GM23338 (cell line): ENCODE results near the gene EXOC4. TPM values are rescaled to one million over a fixed set of nuclear protein-coding genes. Genes with fewer than 3 reads are reported as not detected.

ENCODE experiments used
- ATAC-seq: fragments of 200-7000 bp; cut with Tn5 transposase; 3 replicates; pipeline ENCODE4 v1.9.1; 2020
- DNase-seq: peaks from one replicate; pipeline ENCODE4 v3.0.0-alpha.2; 2015; ENCODE audit warnings: low spot score
- H2AFZ ChIP-seq: fragments of 200-600 bp; sonication (generic); 2 replicates; pipeline ENCODE4 v1.8.0; 2016; ENCODE audit warnings: antibody characterized with exemption, mild to moderate bottlenecking, moderate library complexity
- H3F3A ChIP-seq: fragments of 200-600 bp; sonication (generic); replicated peaks from 2 replicates; pipeline ENCODE4 v1.8.0; 2017; ENCODE audit warnings: antibody characterized with exemption, mixed run types, low read depth
- H3K27ac ChIP-seq: fragments of 200-600 bp; sonication (generic); 2 replicates; pipeline ENCODE4 v1.6.1; 2016; ENCODE audit warnings: low read depth
- H3K27me3 ChIP-seq: fragments of 200-600 bp; sonication (generic); 2 replicates; pipeline ENCODE4 v1.8.0; 2016; ENCODE audit warnings: mild to moderate bottlenecking, mixed run types, moderate library complexity; ENCODE audit not compliant: insufficient read depth
- H3K36me3 ChIP-seq: fragments of 200-600 bp; sonication (generic); 2 replicates; pipeline ENCODE4 v1.8.0; 2016; ENCODE audit warnings: mild to moderate bottlenecking; ENCODE audit not compliant: insufficient read depth
- H3K4me1 ChIP-seq: fragments of 200-600 bp; sonication (generic); 2 replicates; pipeline ENCODE4 v1.8.0; 2016; ENCODE audit warnings: mild to moderate bottlenecking, moderate library complexity; ENCODE audit not compliant: insufficient read depth
- H3K4me2 ChIP-seq: fragments of 200-600 bp; sonication (generic); 2 replicates; pipeline ENCODE4 v1.7.1; 2017; ENCODE audit warnings: mixed run types
- H3K4me3 ChIP-seq: fragments of 200-600 bp; sonication (generic); 2 replicates; pipeline ENCODE4 v1.6.1; 2016; ENCODE audit warnings: mixed run types
- H3K79me2 ChIP-seq: fragments of 200-600 bp; sonication (generic); replicated peaks from 2 replicates; pipeline ENCODE4 v1.8.0; 2017; ENCODE audit warnings: mild to moderate bottlenecking; ENCODE audit not compliant: insufficient read depth
- H3K9me2 ChIP-seq: fragments of 200-600 bp; sonication (generic); 2 replicates; pipeline ENCODE4 v1.8.0; 2017; ENCODE audit not compliant: insufficient read depth
- H4K20me1 ChIP-seq: fragments of 200-600 bp; sonication (generic); replicated peaks from 2 replicates; pipeline ENCODE4 v1.8.0; 2017; ENCODE audit warnings: mild to moderate bottlenecking; ENCODE audit not compliant: insufficient read depth
- H3K27ac Mint-ChIP-seq: 2 replicates; pipeline ENCODE4 v1.8.0; 2020; ENCODE audit warnings: inconsistent platforms, mild to moderate bottlenecking, moderate library complexity, mixed read lengths
- H3K27me3 Mint-ChIP-seq: 3 replicates; pipeline ENCODE4 v1.8.0; 2022; ENCODE audit warnings: low read depth, mild to moderate bottlenecking, moderate library complexity, mixed read lengths, inconsistent platforms; ENCODE audit not compliant: insufficient read depth, poor library complexity
- H3K36me3 Mint-ChIP-seq: 3 replicates; pipeline ENCODE4 v1.8.0; 2021; ENCODE audit warnings: low read depth, mild to moderate bottlenecking, inconsistent platforms, moderate library complexity, mixed read lengths
- H3K4me1 Mint-ChIP-seq: 3 replicates; pipeline ENCODE4 v1.8.0; 2020; ENCODE audit warnings: mild to moderate bottlenecking, inconsistent platforms, mixed read lengths
- H3K4me3 Mint-ChIP-seq: 3 replicates; pipeline ENCODE4 v1.8.0; 2021; ENCODE audit warnings: moderate library complexity, mild to moderate bottlenecking, inconsistent platforms, mixed read lengths
- H3K9me3 Mint-ChIP-seq: 3 replicates; pipeline ENCODE4 v1.8.0; 2020; ENCODE audit warnings: moderate library complexity, mild to moderate bottlenecking, inconsistent platforms, mixed read lengths
- CTCF ChIP-seq, 2 experiments: fragments of 200-600 bp in 1 of 2; sonication (generic) in 1 of 2; conservative IDR thresholded peaks; 2 replicates each; pipeline versions ENCODE4 v1.5.1 to v1.6.1; 2016 to 2017; ENCODE audit warnings: antibody characterized with exemption in 2 of 2, low read depth in 2 of 2, mild to moderate bottlenecking in 2 of 2, moderate library complexity in 1 of 2
- EZH2phosphoT487 ChIP-seq: fragments of 200-600 bp; sonication (generic); IDR thresholded peaks from one replicate; pipeline ENCODE4 v1.8.1; 2018; ENCODE audit warnings: antibody characterized with exemption; ENCODE audit not compliant: unreplicated experiment
- ZNF114 ChIP-seq: fragments of 250-450 bp; sonication (Bioruptor Pico); IDR thresholded peaks from 2 replicates; pipeline ENCODE4 v1.5.0; 2020; ENCODE audit warnings: mild to moderate bottlenecking, moderate library complexity
- ZNF331 ChIP-seq: fragments of 250-450 bp; sonication (Bioruptor Pico); IDR thresholded peaks from 2 replicates; pipeline ENCODE4 v1.5.0; 2020; ENCODE audit warnings: low read depth, mild to moderate bottlenecking, moderate library complexity
- polyA plus RNA-seq: library from polyadenylated mRNA; unstranded; fragments of >200 nt; fragmentation: Nextera tagmentation; extraction: Ambion mirVana; gene quantifications from 2 replicates; pipeline ENCODE4 v1.2.1, GENCODE V29; 2016
- total RNA-seq: library from RNA; depleted of rRNA; stranded (reverse); fragments of >200 nt; shearing (Covaris generic); gene quantifications from 2 replicates; pipeline ENCODE4 v1.2.3, GENCODE V29; 2014
- TF ChIP-seq, protein P1 (sequence below): fragments of 250-450 bp; sonication (Bioruptor Pico); IDR thresholded peaks from 2 replicates; pipeline ENCODE4 v1.5.0; 2020; ENCODE audit warnings: mild to moderate bottlenecking, moderate library complexity
- TF ChIP-seq, protein P2 (sequence below): IDR thresholded peaks from one replicate; pipeline ENCODE4 v1.6.1; 2018; ENCODE audit warnings: antibody characterized with exemption; ENCODE audit not compliant: unreplicated experiment

EXOC4 gene
- total and polyA plus RNA-seq, 2 experiments from 2014 or later = 37.5 to 52.7 TPM

DNA sequence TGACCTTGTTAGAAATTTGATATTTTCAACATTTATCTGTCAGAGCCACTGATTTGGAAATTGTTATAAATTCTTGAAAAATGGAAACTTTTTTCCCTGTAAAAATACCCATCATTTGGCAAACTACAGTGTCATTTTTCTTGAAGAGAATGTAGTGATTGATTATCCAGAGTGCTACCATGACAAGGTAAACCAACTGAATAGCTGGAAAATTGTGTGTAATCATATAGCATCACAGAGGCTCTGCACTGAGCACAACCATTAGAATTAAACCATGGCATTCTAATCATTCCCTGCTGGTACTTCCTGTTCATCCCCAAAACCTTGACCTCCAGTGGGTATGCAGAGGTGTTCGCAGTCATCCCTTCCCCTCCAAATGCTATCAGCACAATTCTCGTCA is 633.9 kb downstream of the EXOC4 start:
- DNase-seq (no peak), ATAC-seq (no peak)
- TF ChIP-seq ZNF114 (no peak), ZNF331 (CRISPR knock-in tag) (no peak), EZH2phosphoT487 (no peak), CTCF (conservative IDR thresholded peaks at IDR 0.05; ENCODE audit: low read depth in 2 of 2) (no peak)
- TF ChIP-seq, protein P1, sequence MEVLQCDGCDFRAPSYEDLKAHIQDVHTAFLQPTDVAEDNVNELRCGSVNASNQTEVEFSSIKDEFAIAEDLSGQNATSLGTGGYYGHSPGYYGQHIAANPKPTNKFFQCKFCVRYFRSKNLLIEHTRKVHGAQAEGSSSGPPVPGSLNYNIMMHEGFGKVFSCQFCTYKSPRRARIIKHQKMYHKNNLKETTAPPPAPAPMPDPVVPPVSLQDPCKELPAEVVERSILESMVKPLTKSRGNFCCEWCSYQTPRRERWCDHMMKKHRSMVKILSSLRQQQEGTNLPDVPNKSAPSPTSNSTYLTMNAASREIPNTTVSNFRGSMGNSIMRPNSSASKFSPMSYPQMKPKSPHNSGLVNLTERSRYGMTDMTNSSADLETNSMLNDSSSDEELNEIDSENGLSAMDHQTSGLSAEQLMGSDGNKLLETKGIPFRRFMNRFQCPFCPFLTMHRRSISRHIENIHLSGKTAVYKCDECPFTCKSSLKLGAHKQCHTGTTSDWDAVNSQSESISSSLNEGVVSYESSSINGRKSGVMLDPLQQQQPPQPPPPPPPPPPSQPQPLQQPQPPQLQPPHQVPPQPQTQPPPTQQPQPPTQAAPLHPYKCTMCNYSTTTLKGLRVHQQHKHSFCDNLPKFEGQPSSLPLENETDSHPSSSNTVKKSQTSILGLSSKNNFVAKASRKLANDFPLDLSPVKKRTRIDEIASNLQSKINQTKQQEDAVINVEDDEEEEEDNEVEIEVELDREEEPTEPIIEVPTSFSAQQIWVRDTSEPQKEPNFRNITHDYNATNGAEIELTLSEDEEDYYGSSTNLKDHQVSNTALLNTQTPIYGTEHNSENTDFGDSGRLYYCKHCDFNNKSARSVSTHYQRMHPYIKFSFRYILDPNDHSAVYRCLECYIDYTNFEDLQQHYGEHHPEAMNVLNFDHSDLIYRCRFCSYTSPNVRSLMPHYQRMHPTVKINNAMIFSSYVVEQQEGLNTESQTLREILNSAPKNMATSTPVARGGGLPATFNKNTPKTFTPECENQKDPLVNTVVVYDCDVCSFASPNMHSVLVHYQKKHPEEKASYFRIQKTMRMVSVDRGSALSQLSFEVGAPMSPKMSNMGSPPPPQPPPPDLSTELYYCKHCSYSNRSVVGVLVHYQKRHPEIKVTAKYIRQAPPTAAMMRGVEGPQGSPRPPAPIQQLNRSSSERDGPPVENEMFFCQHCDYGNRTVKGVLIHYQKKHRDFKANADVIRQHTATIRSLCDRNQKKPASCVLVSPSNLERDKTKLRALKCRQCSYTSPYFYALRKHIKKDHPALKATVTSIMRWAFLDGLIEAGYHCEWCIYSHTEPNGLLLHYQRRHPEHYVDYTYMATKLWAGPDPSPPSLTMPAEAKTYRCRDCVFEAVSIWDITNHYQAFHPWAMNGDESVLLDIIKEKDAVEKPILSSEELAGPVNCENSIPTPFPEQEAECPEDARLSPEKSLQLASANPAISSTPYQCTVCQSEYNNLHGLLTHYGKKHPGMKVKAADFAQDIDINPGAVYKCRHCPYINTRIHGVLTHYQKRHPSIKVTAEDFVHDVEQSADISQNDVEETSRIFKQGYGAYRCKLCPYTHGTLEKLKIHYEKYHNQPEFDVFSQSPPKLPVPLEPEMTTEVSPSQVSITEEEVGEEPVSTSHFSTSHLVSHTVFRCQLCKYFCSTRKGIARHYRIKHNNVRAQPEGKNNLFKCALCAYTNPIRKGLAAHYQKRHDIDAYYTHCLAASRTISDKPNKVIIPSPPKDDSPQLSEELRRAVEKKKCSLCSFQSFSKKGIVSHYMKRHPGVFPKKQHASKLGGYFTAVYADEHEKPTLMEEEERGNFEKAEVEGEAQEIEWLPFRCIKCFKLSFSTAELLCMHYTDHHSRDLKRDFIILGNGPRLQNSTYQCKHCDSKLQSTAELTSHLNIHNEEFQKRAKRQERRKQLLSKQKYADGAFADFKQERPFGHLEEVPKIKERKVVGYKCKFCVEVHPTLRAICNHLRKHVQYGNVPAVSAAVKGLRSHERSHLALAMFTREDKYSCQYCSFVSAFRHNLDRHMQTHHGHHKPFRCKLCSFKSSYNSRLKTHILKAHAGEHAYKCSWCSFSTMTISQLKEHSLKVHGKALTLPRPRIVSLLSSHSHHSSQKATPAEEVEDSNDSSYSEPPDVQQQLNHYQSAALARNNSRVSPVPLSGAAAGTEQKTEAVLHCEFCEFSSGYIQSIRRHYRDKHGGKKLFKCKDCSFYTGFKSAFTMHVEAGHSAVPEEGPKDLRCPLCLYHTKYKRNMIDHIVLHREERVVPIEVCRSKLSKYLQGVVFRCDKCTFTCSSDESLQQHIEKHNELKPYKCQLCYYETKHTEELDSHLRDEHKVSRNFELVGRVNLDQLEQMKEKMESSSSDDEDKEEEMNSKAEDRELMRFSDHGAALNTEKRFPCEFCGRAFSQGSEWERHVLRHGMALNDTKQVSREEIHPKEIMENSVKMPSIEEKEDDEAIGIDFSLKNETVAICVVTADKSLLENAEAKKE = no peak
- TF ChIP-seq, protein P2, sequence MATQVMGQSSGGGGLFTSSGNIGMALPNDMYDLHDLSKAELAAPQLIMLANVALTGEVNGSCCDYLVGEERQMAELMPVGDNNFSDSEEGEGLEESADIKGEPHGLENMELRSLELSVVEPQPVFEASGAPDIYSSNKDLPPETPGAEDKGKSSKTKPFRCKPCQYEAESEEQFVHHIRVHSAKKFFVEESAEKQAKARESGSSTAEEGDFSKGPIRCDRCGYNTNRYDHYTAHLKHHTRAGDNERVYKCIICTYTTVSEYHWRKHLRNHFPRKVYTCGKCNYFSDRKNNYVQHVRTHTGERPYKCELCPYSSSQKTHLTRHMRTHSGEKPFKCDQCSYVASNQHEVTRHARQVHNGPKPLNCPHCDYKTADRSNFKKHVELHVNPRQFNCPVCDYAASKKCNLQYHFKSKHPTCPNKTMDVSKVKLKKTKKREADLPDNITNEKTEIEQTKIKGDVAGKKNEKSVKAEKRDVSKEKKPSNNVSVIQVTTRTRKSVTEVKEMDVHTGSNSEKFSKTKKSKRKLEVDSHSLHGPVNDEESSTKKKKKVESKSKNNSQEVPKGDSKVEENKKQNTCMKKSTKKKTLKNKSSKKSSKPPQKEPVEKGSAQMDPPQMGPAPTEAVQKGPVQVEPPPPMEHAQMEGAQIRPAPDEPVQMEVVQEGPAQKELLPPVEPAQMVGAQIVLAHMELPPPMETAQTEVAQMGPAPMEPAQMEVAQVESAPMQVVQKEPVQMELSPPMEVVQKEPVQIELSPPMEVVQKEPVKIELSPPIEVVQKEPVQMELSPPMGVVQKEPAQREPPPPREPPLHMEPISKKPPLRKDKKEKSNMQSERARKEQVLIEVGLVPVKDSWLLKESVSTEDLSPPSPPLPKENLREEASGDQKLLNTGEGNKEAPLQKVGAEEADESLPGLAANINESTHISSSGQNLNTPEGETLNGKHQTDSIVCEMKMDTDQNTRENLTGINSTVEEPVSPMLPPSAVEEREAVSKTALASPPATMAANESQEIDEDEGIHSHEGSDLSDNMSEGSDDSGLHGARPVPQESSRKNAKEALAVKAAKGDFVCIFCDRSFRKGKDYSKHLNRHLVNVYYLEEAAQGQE = no peak
- H3K4me3 Mint-ChIP-seq = no peak overlapping the region
- Histone ChIP-seq H4K20me1 (no peaks in the 10 kb centered on the region), H3K27me3 (no peaks in the 10 kb centered on the region), H3F3A (no peaks in the 10 kb centered on the region), H3K4me2 (no peak overlapping the region), H3K9me2 (no peaks in the 10 kb centered on the region), H3K4me1 (peaks cover 3% of the 10 kb centered on the region; the same call in 1 of the 2 replicates), H3K36me3 (no peaks in the 10 kb centered on the region), H2AFZ (no peak overlapping the region), H3K4me3 (no peak overlapping the region), H3K79me2 (no peaks in the 10 kb centered on the region), H3K27ac (no peak overlapping the region)
- peaks cover 3% of the 10 kb centered on the region; the same call in 2 of the 3 replicates for H3K36me3 Mint-ChIP-seq
- peaks cover 11% of the 10 kb centered on the region; the same call in 2 of the 3 replicates for H3K4me1 Mint-ChIP-seq
- peaks cover 4% of the 10 kb centered on the region; the same call in 2 of the 3 replicates for H3K9me3 Mint-ChIP-seq
- H3K27ac Mint-ChIP-seq = no peak overlapping the region
- H3K27me3 Mint-ChIP-seq = peaks cover 1% of the 10 kb centered on the region
